OCI-LY1 (cell line): ENCODE measurements around the gene LRRC28.

Source experiments
- H2AFZ ChIP-seq: fragments of 200-600 bp; sonication (generic), shearing (Covaris generic); 2 replicates; pipeline ENCODE4 v1.6.0; 2014; ENCODE audit warnings: antibody characterized with exemption, mild to moderate bottlenecking, low read length
- H3F3A ChIP-seq: fragments of 200-600 bp; sonication (generic), shearing (Covaris generic); 2 replicates; pipeline ENCODE4 v1.6.0; 2014; ENCODE audit warnings: mild to moderate bottlenecking, antibody characterized with exemption, low read length, moderate library complexity; ENCODE audit not compliant: insufficient read depth
- H3K27ac ChIP-seq: fragments of 200-600 bp; sonication (generic); 2 replicates; pipeline ENCODE4 v1.5.1; 2014; ENCODE audit warnings: low read length, mixed run types, mild to moderate bottlenecking, low read depth; ENCODE audit not compliant: poor library complexity, severe bottlenecking
- H3K27me3 ChIP-seq: fragments of 200-600 bp; sonication (generic); 2 replicates; pipeline ENCODE4 v1.6.0; 2014; ENCODE audit warnings: antibody characterized with exemption, mild to moderate bottlenecking, low read length, moderate library complexity; ENCODE audit not compliant: insufficient read depth
- H3K36me3 ChIP-seq: fragments of 200-600 bp; sonication (generic); 2 replicates; pipeline ENCODE4 v1.6.1; 2014; ENCODE audit warnings: mild to moderate bottlenecking, antibody characterized with exemption, low read length, moderate library complexity, mixed read lengths; ENCODE audit not compliant: insufficient read depth
- H3K4me1 ChIP-seq: fragments of 200-600 bp; sonication (generic); 2 replicates; pipeline ENCODE4 v1.5.1; 2014; ENCODE audit warnings: mild to moderate bottlenecking, low read length, moderate library complexity; ENCODE audit not compliant: insufficient read depth, severe bottlenecking
- H3K4me2 ChIP-seq: fragments of 200-600 bp; sonication (generic), shearing (Covaris generic); 2 replicates; pipeline ENCODE4 v1.6.1; 2014; ENCODE audit warnings: low read length
- H3K4me3 ChIP-seq: fragments of 200-600 bp; sonication (generic); 2 replicates; pipeline ENCODE4 v1.5.1; 2014; ENCODE audit warnings: low read length, low read depth, mild to moderate bottlenecking, mixed read lengths; ENCODE audit not compliant: poor library complexity, severe bottlenecking
- H3K79me2 ChIP-seq: fragments of 200-600 bp; shearing (Covaris generic); 2 replicates; pipeline ENCODE4 v1.6.1; 2016; ENCODE audit warnings: mixed run types, low read length, mixed read lengths; ENCODE audit not compliant: insufficient read depth
- H3K9ac ChIP-seq: fragments of 200-600 bp; sonication (generic), shearing (Covaris generic); 2 replicates; pipeline ENCODE4 v1.6.1; 2014; ENCODE audit warnings: mild to moderate bottlenecking, low read length, mixed read lengths
- H3K9me2 ChIP-seq: fragments of 200-600 bp; sonication (generic), shearing (Covaris generic); 2 replicates; pipeline ENCODE4 v1.6.1; 2014; ENCODE audit warnings: low read depth, mild to moderate bottlenecking, low read length, mixed read lengths
- H3K9me3 ChIP-seq: fragments of 200-600 bp; shearing (Covaris generic); 2 replicates; pipeline ENCODE4 v1.6.1; 2014; ENCODE audit warnings: low read length, mixed read lengths
- H4K20me1 ChIP-seq: fragments of 200-600 bp; sonication (generic), shearing (Covaris generic); 2 replicates; pipeline ENCODE4 v1.6.0; 2016; ENCODE audit warnings: mild to moderate bottlenecking, low read length; ENCODE audit not compliant: insufficient read depth
- EZH2 ChIP-seq: fragments of 200-600 bp; sonication (generic), shearing (Covaris generic); IDR thresholded peaks from 2 replicates; pipeline ENCODE4 v1.8.0; 2017; ENCODE audit warnings: borderline replicate concordance, mixed run types, mild to moderate bottlenecking, antibody characterized with exemption, low read length, moderate library complexity, mixed read lengths
- TF ChIP-seq, protein P1 (sequence below): fragments of 200-600 bp; sonication (generic), shearing (Covaris generic); IDR thresholded peaks from 2 replicates; pipeline ENCODE4 v1.5.1; 2017; ENCODE audit warnings: mild to moderate bottlenecking, antibody characterized with exemption, low read length, moderate library complexity, mixed read lengths

LRRC28 gene

DNA sequence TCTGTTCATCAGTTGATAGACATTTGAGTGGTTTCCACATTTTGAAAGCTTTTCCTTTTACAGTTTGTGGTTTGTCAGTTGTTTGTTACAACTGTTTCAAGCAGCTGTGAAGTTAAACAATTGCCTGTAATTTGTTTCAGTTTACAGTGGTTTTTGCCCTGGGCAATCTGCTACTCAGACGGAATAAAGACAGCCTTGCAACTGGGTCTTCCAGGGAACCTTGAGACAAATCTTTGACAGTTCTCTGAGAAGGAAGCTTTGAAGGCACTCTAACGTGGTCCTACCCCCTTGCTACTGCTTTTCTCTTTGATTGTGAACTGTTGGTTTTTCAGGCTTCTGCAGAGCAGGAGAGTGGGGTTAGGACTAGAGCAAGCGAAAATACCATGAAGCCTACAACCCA is 28.0 kb downstream of the LRRC28 start:
- Histone ChIP-seq H3K9me2 (no peaks in the 10 kb centered on the region), H3K27me3 (no peaks in the 10 kb centered on the region), H4K20me1 (no peaks in the 10 kb centered on the region), H3K9me3 (no peaks in the 10 kb centered on the region), H3F3A (no peaks in the 10 kb centered on the region), H3K4me2 (no peak overlapping the region), H3K79me2 (no peaks in the 10 kb centered on the region), H3K27ac (no peak overlapping the region), H3K36me3 (no peaks in the 10 kb centered on the region), H3K9ac (no peak overlapping the region), H2AFZ (no peak overlapping the region), H3K4me3 (no peak overlapping the region), H3K4me1 (peaks cover 8% of the 10 kb centered on the region)
- no peak for TF ChIP-seq EZH2
- TF ChIP-seq, protein P1, sequence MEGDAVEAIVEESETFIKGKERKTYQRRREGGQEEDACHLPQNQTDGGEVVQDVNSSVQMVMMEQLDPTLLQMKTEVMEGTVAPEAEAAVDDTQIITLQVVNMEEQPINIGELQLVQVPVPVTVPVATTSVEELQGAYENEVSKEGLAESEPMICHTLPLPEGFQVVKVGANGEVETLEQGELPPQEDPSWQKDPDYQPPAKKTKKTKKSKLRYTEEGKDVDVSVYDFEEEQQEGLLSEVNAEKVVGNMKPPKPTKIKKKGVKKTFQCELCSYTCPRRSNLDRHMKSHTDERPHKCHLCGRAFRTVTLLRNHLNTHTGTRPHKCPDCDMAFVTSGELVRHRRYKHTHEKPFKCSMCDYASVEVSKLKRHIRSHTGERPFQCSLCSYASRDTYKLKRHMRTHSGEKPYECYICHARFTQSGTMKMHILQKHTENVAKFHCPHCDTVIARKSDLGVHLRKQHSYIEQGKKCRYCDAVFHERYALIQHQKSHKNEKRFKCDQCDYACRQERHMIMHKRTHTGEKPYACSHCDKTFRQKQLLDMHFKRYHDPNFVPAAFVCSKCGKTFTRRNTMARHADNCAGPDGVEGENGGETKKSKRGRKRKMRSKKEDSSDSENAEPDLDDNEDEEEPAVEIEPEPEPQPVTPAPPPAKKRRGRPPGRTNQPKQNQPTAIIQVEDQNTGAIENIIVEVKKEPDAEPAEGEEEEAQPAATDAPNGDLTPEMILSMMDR, result no peak

DNA sequence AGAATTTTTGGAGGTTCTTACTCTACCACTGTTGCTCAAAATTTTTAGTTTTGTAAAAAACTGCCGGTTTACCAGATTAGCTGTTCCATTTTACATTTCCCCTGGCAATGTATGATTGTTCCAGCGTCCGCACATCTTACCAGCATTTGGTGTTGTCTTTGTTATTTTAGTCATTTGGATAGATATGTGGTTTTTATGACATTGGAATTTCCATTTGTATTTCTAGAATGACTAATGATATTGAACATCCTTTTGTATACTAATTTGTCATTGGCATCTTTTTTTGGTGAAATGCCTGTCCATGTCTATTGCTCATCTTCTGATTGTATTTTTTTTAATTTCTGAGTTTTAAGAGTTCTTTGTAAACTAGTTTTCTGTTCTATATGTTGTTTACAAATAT is 28.5 kb downstream of the LRRC28 start:
- no peaks in the 10 kb centered on the region for H3K9me3 ChIP-seq
- H3K36me3 ChIP-seq, result no peaks in the 10 kb centered on the region
- H3K27me3 ChIP-seq, result no peaks in the 10 kb centered on the region
- H3K9ac ChIP-seq, result no peak overlapping the region
- no peak overlapping the region for H2AFZ ChIP-seq
- no peaks in the 10 kb centered on the region for H3K79me2 ChIP-seq
- H3K4me2 ChIP-seq, result no peak overlapping the region
- H3K9me2 ChIP-seq, result no peaks in the 10 kb centered on the region
- H3K4me1 ChIP-seq, result peaks cover 8% of the 10 kb centered on the region
- TF ChIP-seq, protein P1, result no peak
- no peak for TF ChIP-seq EZH2
- no peaks in the 10 kb centered on the region for H4K20me1 ChIP-seq
- no peaks in the 10 kb centered on the region for H3F3A ChIP-seq
- no peak overlapping the region for H3K4me3 ChIP-seq
- H3K27ac ChIP-seq, result no peak overlapping the region

- H3F3A ChIP-seq, result no peaks in the 10 kb centered on the region
- H3K4me2 ChIP-seq, result no peak overlapping the region
- no peaks in the 10 kb centered on the region for H3K36me3 ChIP-seq
- H2AFZ ChIP-seq, result no peak overlapping the region
- TF ChIP-seq, protein P1, result no peak
- no peak for TF ChIP-seq EZH2
- H3K9me2 ChIP-seq, result no peaks in the 10 kb centered on the region
- H3K4me3 ChIP-seq, result no peak overlapping the region
- H3K27me3 ChIP-seq, result no peaks in the 10 kb centered on the region
- no peak overlapping the region for H3K27ac ChIP-seq
- H4K20me1 ChIP-seq, result no peaks in the 10 kb centered on the region
- peaks cover 8% of the 10 kb centered on the region for H3K4me1 ChIP-seq
- no peaks in the 10 kb centered on the region for H3K9me3 ChIP-seq
- H3K79me2 ChIP-seq, result no peaks in the 10 kb centered on the region
- no peak overlapping the region for H3K9ac ChIP-seq
These were observed 30.8 kb downstream of the LRRC28 start for GRCh38 chr15:99282121-99282520.
